ENCODE data around the gene OR52D1.

- TF ChIP-seq POLR2A (IDR thresholded peaks at IDR 0.05; ENCODE audit: low read depth, low read length), result no peak
- no peak for TF ChIP-seq POLR2AphosphoS5 (IDR thresholded peaks at IDR 0.05; ENCODE audit: low read depth, low read length)
Measured at GRCh38 chr11:5527716-5528115, 39.2 kb downstream of the OR52D1 start.
